Panc1 (cell line): ENCODE data around the gene NCOA6.

Source experiments
- POLR2AphosphoS5 ChIP-seq: IDR thresholded peaks from 2 replicates; pipeline ENCODE4 v1.6.1; 2012; ENCODE audit warnings: mild to moderate bottlenecking, low read depth, low read length, moderate library complexity
- SIN3A ChIP-seq: IDR thresholded peaks from 2 replicates; pipeline ENCODE4 v1.6.1; 2012; ENCODE audit warnings: low read depth, mild to moderate bottlenecking, low read length, moderate library complexity, borderline replicate concordance; ENCODE audit not compliant: insufficient read depth
- TF ChIP-seq, protein P1 (sequence below): fragments of 450-650 bp; IDR thresholded peaks from 2 replicates; pipeline ENCODE4 v1.5.1; 2017; ENCODE audit warnings: mild to moderate bottlenecking
- TF ChIP-seq, protein P2 (sequence below), 2 experiments: IDR thresholded peaks; 2 replicates each; pipeline ENCODE4 v1.6.1; 2011 to 2012; ENCODE audit warnings: low read depth in 2 of 2, control low read depth in 1 of 2, low read length in 1 of 2, mild to moderate bottlenecking in 1 of 2, moderate library complexity in 1 of 2; ENCODE audit not compliant: insufficient read depth in 1 of 2

GRCh38 chr20:34871320-34871926 lies 46.0 kb upstream of the NCOA6 start:
- TF ChIP-seq, protein P1, sequence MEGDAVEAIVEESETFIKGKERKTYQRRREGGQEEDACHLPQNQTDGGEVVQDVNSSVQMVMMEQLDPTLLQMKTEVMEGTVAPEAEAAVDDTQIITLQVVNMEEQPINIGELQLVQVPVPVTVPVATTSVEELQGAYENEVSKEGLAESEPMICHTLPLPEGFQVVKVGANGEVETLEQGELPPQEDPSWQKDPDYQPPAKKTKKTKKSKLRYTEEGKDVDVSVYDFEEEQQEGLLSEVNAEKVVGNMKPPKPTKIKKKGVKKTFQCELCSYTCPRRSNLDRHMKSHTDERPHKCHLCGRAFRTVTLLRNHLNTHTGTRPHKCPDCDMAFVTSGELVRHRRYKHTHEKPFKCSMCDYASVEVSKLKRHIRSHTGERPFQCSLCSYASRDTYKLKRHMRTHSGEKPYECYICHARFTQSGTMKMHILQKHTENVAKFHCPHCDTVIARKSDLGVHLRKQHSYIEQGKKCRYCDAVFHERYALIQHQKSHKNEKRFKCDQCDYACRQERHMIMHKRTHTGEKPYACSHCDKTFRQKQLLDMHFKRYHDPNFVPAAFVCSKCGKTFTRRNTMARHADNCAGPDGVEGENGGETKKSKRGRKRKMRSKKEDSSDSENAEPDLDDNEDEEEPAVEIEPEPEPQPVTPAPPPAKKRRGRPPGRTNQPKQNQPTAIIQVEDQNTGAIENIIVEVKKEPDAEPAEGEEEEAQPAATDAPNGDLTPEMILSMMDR, result no peak
- TF ChIP-seq POLR2AphosphoS5 (no peak), SIN3A (no peak)
- TF ChIP-seq, protein P2, sequence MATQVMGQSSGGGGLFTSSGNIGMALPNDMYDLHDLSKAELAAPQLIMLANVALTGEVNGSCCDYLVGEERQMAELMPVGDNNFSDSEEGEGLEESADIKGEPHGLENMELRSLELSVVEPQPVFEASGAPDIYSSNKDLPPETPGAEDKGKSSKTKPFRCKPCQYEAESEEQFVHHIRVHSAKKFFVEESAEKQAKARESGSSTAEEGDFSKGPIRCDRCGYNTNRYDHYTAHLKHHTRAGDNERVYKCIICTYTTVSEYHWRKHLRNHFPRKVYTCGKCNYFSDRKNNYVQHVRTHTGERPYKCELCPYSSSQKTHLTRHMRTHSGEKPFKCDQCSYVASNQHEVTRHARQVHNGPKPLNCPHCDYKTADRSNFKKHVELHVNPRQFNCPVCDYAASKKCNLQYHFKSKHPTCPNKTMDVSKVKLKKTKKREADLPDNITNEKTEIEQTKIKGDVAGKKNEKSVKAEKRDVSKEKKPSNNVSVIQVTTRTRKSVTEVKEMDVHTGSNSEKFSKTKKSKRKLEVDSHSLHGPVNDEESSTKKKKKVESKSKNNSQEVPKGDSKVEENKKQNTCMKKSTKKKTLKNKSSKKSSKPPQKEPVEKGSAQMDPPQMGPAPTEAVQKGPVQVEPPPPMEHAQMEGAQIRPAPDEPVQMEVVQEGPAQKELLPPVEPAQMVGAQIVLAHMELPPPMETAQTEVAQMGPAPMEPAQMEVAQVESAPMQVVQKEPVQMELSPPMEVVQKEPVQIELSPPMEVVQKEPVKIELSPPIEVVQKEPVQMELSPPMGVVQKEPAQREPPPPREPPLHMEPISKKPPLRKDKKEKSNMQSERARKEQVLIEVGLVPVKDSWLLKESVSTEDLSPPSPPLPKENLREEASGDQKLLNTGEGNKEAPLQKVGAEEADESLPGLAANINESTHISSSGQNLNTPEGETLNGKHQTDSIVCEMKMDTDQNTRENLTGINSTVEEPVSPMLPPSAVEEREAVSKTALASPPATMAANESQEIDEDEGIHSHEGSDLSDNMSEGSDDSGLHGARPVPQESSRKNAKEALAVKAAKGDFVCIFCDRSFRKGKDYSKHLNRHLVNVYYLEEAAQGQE (IDR thresholded peaks at IDR 0.05; ENCODE audit: insufficient read depth in 1 of 2, low read depth in 2 of 2, low read length in 1 of 2), result no peak
